Mucosa of gallbladder (tissue), 1 donor: ENCODE measurements around the gene ANKRD53. TPM values are rescaled to one million over a fixed set of nuclear protein-coding genes. Genes with fewer than 3 reads are reported as not detected.
A peak's percentile ranks its signal among the peaks of the same experiment; 100 is the strongest.

ENCODE experiments used
- DNase-seq: peaks from one replicate; pipeline ENCODE4 v3.0.0-alpha.2; 2020; ENCODE audit warnings: low spot score
- total RNA-seq: library from RNA; stranded (reverse); gene quantifications from one replicate; pipeline ENCODE4 v1.2.1, GENCODE V29; 2021
- donor health status: DM: no; HTN: no; CAD: no.

ANKRD53 gene
- total RNA-seq, 1 donor from 2014 or later, result 2.9 TPM

DNA sequence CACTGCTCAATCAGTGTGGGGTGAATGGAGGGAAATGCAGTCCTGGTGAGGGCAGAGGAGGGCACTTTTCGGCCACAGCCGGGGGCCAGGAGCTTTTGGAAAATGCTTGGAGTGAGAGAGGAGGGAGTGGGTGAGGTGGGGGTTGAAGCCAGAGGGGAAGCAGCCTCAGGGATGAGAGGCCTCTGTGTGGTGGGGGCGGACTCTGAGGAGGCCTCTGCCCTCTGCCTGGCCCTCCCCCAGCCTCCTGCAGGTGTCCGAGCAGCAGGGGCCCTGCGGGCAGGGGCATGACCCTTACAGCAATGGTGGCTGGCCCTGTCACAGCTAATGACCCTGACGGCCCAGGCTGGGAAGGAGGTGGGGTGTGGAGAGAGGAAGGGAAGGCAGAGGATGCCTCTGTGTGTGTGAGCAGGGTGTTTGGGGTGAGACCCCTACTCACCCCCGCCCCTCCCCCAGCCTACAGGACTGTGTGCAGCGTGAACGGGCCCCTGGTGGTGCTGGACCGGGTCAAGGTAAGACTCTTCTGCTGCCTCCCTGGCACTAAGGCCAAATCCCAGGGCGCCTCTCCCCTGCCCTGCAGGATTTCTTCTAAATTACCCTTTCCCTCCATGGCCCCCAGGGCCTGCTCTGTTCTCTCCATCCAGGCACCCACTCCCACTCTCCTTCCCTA, 35.1 kb upstream of the ANKRD53 start:
- no peak for DNase-seq

DNA sequence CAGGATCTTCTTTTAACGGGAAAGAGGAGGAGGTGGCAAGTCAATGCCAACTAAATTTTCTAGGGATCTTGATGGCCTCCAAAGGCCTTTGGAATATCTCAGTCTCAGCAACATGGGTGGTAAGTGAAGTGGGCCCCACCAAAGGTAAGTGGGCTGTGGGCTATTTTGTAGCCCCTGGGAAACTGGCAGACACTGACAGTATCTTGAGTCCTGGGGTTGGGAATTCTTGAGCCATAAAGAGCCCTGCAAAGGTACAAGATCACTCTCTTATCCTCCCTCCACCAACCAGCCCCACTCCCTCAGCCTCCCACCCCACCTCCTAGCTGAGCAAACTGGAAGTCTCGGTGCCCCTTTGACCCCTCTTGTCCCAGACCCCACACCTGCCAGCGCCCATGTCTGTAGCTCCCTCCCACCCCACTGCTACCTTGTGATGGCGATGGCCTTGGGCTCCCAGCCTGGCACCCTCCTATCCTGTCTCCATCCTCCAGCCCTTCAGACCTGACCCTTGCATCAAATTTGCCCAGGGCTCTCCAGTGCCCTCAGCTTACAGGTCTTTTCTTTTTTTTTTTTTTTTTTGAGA, 34.2 kb upstream of the ANKRD53 start:
- no peak for DNase-seq

DNA sequence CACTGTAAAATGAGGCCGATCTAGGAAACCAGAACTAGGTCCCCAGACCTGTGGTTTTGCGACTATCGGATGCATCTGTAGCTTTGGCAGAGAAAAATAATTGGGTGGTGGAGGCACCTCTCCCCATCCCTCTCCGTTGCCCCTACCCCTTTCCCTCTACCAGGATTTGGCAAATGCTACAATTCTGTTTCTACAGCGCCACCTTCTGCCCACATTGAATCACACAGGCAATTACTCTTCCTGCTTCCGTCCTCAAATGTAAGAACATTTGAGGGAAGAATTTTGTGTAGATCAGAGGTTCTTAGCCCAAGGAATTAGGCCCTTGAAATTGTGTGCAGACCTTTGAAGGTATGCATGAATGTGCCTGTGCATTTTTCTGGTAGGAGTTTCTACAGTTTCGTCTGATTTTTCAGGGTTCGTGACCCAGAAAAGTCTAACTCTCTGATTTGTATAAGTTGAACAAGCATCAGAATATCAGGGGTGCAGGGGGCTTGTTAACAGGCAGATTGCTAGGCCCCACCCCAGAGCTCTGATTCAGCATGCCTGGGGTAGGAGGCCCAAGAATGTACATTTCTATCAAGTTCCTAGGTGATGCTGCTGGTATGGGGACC, 31.5 kb upstream of the ANKRD53 start:
- DNase-seq, result peak; percentile 54

DNA sequence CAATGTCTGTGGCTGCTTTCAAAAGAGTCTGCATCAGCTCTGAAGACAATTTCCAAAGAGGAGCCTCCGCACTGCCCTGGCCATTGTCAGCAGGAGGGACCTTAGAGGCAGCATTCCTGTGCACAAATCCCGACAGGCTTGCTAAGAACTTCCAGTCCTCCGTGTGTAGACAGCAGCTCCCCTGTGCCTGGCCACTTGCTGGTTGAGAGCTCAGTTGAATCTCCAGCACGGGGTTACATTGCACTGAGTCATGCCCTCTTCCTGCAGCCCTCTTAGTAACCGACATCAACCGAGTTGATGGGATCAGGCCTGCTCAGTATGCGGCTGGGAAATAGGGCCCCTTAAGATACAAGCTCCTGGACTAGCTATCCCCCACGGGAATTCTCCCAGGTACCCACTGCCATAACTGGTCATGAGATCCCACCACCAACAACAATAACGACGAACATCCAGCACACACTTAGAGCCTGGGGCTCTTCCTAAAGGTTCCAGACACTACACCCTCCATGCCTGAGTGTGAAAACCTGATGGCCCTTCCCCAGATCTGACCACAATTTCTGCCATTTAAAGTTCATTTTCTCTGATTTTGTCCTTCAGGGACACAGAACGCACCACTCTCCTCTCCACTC, 30.8 kb upstream of the ANKRD53 start:
- no peak for DNase-seq

DNA sequence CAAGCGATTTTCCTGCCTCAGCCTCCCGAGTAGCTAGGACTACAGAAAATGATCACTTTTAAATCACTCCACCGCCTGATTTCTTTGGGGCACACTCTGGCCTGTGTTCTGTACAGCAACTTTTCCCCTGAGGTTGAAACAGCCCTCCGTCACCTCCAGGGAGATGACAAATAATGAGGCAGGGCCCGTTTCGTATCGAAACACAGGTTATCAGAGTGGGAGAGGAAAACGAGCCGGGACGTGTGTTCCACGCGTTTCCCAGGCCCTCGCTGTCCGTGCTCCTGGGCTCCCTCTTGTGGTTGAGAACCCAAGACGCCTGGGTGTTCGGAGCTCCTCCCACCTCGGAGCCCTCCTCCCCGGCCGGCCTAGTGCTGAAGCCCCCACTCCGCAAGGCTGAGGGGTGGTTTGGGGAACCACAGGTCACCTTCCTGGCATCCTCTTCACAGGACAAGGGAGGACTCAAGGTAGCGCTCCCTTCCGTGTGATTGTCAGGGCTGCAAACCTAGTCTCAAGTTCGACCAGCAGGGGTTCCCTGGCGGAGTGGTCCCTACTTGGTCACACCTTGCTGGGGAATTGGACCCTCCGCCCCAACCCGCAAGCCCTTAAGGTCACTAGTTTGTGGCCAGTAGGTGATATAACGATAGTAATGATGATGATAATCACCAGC, 30.0 kb upstream of the ANKRD53 start:
- peak; percentile 82 for DNase-seq

DNA sequence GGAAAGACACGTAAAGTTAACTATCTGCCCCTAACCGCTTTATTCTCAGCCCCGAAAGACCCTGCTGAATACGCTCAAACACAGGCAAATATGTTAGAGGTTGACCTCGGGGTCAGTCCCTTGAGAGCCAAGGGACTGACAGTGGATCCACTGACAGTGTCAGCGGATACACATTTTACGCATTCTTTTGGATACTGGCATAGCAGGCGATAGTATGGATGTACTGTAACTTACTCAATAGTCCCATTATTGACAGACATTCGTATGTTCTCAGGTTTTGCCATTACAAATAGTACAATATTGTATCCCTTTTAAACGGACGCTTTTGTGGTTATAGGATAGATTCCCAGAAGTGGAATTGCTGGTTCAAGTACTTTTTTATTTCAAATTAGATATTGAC, 29.3 kb upstream of the ANKRD53 start:
- no peak for DNase-seq

DNA sequence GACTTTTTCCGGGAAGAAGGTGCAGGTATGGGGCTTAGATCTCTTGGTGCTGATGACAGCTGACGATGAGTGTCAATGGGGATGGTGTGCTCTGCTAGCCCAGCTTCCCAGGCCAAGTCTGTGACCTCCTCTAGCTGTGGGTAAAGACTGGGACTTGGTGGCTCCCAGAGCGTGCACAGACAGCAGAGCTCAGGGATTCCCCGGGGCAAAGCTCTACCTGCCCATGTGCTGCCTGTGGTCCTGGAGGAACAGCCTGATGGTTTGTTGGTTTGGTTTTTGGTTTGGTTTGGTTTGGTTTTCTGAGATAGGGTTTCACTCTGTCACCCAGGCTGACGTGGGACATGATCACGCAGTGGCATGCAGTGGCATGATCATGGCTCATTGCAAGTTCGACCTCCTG, 23.5 kb upstream of the ANKRD53 start:
- peak; percentile 2 for DNase-seq

DNA sequence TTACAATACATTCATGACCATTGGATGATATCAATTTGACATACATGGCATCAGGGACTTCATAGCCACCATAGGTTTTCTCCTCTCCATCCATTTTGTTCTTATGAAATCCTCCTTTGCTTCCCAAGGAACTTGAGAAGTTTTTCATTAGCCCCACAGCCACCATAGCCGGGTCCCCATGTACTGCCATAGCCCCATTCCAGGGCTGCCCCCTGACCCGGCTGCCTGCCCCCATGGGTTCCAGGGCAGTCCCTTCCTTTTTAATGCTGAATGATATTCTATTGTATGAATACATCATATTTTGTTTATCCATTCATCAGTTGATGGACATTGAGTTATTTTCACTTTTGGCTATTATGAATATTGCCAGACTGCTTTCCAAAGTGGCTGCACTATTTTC, 22.3 kb upstream of the ANKRD53 start:
- DNase-seq, result peak; percentile 2

DNA sequence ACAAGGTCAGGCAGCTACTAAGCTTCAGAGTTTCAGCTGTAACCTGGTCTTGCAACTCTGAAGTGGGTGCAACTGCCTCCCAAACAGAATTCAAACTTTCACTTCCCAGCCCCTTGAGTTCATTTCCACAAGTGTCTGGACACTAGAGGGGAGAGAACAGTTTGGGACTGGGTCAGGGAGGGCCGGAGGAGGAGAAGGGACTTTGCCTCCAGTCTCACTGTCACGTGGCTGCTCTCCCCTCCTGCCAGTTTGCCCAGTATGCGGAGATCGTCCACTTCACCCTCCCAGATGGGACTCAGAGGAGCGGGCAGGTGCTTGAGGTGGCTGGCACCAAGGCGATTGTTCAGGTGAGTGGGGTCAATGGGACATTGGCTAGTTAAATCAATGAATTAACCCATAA, 20.6 kb upstream of the ANKRD53 start:
- DNase-seq, result peak; percentile 63

DNA sequence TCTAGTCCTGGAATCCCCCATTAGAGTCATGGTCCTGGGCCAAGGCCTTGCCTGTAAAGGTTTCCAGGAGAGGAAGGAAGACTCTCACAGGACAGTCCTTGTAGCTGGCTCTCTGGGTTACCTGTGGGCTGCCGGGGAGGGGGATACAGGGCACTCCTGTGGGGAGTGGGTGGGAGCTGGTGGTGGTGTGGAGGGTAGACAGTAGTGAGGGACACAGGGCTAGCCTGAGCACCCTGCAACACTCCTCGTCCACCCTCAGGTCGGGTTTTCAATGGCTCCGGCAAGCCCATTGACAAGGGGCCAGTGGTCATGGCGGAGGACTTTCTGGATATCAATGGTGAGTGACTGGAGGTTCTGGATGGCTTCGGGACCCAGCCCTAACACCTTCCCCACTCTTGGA, 19.7 kb upstream of the ANKRD53 start:
- peak; percentile 3 for DNase-seq

DNA sequence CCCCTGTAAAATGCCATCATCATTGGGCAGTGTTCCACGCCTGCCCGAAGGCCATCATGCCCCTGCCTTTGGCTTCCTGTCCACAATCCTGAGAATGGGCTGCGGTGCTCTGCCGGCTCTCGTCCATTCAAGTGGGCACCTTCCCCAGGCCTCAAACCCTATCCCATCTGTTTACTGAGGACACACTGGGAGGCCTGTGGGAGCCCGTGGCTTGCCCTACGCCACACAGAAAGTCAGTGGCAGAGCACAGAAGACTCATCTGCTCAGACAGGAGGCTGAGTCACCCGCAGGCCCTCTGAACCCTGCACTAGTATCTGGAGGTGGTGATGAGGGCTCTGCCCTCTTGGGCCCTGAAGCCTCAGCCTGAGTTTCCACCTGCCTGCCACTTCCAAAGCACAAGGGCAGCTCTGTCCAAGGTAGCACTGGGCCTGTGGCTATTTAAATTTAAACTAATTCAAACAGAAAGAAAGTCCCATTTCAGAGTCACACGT, 19.1 kb upstream of the ANKRD53 start:
- DNase-seq, result no peak

DNA sequence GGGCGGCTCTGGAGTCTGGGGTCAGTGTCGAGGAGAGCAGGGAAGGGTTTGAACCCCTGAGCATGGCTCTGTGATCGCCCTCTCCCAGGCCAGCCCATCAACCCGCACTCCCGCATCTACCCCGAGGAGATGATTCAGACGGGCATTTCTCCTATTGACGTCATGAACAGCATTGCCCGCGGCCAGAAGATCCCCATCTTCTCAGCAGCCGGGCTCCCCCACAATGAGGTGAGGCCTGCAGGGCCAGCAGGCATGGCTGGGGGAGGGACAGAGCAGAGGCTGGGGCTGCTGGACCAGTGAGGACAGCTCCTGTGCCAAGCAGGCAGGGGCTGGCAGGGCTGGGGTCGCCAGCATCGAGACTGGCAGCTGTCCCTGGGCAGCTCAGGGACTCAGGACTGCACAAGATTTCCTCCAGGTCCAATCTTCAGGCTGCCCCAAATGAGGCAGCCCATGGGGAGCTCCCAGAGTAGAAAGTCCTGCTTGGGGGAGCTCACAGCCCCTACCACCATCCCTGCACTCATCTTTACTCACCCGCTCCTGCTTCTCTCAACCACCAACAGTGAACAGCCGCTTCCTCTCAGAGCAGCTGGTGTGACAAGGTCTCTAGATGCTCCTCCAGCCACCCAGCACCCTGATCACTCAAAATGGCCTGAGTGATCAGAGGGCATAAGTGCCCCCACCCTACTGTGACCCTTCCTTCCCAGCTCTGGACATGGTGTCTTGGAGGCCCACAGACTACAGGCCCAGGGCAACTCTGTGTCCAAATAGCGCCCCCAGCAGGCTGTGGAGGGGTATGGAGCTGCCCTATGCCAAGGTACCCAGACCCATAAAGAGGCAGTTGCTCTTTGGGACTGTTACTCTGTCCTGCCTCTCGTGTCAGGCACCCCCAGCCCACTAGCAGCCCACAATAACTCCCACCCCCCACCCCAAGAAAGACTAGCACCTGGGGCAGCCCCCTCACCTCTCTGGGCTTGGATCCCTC, 18.3 kb upstream of the ANKRD53 start:
- DNase-seq, result peak; percentile 7

DNA sequence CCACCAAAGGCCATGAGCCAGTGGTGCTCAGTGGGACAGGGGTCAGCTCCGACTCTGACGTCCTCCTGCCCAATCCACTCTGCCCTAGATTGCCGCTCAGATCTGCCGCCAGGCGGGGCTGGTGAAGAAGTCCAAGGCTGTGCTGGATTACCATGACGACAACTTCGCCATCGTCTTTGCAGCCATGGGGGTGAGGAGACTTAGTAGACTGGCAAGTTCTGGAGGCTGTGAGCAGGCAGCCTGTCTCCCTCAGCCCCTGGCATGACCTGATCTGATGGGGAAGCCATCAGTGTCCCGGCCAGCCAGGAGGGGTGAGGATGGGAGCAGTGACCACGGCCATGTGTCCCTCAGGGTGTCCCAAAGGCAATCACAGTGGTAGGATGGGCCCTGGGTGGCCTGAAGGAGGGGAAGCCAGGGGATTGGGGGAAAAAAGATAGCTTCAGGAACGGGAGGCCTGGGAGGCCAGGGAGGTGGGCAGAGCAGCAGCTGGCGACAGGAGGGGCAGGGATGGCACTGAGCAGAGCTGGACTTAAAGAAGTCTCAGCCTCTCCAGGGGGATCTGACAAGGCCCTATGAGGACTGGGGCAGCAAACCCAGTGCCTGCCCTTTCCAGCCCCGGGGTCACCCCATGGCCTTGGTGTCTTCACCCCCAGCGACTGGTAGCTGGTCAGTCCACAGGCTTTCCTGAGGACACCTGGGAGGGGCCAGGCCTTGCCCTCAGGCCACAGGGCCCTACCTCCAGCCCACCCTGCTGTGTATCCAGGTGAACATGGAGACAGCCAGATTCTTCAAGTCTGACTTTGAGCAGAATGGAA, 17.4 kb upstream of the ANKRD53 start:
- peak; percentile 2 for DNase-seq

DNA sequence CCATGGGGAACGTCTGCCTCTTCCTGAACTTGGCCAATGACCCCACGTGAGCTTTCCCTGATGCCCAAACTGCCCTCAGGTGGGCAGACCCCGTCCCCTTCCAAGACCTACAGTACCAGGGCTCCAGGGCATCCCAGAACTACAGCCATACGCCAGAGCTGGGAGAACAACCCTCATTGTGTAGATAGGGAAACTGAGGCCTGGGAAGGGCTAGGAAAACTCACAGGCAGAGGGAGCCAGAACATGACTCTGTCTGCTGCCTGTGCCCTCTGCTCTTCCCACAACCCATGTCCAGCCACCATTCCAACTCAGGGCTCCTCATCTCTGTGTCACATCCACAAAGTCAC, 16.8 kb upstream of the ANKRD53 start:
- no peak for DNase-seq

DNA sequence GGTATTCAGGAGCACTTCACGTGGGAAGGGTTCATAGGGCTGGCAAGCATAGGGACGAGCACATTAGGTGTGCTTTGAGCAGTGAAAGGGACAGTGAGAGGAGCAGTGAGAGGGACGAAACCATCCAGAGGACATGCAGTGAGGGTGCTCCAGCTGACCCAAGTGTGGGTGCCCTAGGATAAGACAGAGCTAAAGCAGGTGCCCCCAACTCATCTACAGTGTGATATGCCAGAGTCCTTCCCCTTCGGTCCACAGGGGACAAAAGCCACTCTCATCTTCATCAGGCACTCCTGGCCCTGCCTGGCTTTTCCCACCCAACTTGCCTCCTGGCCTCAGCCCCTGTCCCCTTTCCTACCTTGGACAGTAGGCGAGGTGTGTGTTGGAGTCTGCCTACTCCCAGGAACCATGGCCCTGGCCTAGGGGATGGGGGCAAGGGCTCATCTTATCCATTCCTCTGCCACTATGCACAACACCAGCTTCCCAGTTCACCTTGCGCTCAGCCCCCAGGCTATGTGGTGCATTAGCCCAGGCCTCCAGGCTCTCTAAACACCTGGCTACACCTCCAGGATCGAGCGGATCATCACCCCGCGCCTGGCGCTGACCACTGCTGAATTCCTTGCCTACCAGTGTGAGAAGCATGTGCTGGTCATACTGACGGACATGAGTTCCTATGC, 16.1 kb upstream of the ANKRD53 start:
- peak; percentile 7 for DNase-seq

DNA sequence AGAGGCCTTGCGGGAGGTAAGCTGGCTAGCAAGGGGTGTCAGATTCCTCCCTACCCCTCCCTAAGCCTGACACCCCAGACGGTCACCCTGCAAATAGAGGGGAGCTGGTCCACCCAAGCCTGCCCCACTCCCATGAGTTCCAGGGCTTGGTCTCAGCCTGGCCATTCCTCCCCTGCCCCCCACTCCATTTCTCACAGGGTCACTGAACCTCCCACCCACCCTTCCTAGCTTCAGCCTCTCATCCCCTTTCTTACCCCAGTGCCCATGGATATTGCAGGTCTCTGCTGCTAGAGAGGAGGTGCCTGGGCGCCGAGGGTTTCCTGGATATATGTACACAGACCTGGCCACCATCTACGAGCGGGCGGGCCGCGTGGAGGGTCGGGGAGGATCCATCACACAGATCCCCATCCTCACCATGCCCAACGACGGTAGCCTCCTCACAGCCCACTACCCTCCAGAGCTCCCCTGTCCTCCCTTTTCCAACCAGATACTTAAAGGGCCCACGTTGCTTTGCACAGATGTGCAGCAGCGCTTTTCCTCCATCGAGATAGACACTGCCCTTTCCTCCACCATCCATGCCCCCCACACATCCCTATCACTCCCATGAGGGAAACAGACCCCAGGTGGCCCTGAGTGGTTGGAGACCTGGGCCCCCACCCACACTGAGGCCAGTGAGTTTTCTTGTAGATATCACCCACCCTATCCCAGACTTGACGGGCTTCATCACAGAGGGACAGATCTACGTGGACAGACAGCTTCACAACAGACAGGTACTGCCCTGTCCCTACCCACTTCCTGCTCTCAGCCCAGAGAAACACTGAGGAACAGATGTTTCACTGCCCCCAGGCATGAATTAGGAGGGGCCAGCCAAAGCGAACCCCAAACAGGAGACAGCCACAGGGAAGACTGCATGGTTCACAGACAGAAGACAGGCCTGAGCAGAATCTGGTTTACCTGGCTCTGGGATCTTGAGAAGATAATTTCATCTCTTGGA, 15.2 kb upstream of the ANKRD53 start:
- DNase-seq, result peak; percentile 8

DNA sequence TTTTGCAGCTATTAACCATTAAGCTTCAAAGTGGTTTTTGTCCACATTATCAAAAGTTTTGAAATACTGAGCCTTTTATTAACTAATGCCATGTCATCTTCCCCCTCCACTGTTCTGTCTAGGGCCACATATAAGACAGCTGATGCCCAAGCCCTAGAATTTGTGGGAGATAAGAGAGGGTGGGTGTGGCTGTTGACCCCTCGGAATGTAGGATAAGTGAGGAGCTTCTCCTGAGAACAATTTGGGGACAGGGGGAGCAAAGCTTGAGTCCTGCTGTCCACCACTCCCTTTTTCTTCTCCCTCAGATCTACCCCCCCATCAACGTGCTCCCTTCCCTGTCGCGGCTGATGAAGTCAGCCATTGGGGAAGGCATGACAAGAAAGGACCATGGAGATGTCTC, 14.3 kb upstream of the ANKRD53 start:
- DNase-seq, result peak; percentile 3

DNA sequence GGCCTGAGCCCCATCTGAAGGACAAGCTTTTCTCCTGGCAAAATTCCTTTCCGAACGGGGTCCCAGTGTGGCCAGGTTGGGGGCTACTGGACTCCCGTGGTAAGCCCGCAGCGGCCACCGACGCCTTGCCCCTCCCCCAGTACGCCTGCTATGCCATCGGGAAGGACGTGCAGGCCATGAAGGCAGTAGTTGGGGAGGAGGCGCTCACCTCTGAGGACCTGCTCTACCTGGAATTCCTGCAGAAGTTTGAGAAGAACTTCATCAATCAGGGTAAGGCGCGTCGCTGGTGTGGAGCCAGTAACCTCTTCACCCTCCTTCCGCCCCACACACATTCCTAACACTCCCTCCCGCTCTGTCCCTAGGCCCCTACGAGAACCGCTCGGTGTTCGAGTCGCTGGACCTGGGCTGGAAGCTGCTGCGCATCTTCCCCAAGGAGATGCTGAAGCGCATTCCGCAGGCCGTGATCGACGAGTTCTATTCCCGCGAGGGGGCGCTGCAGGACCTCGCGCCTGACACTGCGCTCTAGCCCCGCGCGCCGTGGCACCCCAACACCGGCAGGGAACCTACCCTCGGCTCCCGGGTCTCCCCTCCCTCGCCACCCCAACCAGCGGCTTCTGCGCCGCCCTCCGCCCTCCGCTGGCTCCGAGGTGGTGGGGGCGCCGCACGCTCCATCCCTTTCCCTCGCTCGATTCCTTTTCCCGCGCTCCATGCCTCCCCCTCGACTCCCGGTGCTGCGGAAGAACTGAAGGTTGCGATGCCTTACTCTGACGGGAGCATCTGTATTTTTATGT, 13.6 kb upstream of the ANKRD53 start:
- peak; percentile 71 for DNase-seq
